Thymus (tissue), 11 donors: ENCODE measurements around the gene SEMA6D. TPM values are rescaled to one million over a fixed set of nuclear protein-coding genes. Genes with fewer than 3 reads are reported as not detected.

Source experiments
- DNase-seq, 9 donors: peaks; one replicate each; pipeline ENCODE4 v3.0.0-alpha.2; 2013; ENCODE audit warnings: low spot score in 9 of 9, low read depth in 6 of 9, missing footprints in 1 of 9
- H3K27ac ChIP-seq, 2 donors: one replicate each; pipeline ENCODE4 v1.5.1; 2013; ENCODE audit warnings: control low read depth in 1 of 2, low read depth in 1 of 2, low read length in 1 of 2, mild to moderate bottlenecking in 1 of 2, moderate library complexity in 1 of 2
- H3K27me3 ChIP-seq, 2 donors: one replicate each; pipeline ENCODE4 v1.5.1; 2013; ENCODE audit warnings: low read length in 1 of 2; ENCODE audit not compliant: control insufficient read depth in 2 of 2, insufficient read depth in 1 of 2
- H3K36me3 ChIP-seq, 2 donors: one replicate each; pipeline ENCODE4 v1.5.1; 2013; ENCODE audit warnings: low read length in 1 of 2, mild to moderate bottlenecking in 1 of 2, moderate library complexity in 1 of 2; ENCODE audit not compliant: control insufficient read depth in 2 of 2, insufficient read depth in 2 of 2
- H3K4me1 ChIP-seq, 2 donors: one replicate each; pipeline ENCODE4 v1.5.1; 2013; ENCODE audit warnings: low read length in 2 of 2; ENCODE audit not compliant: control insufficient read depth in 2 of 2, insufficient read depth in 2 of 2
- H3K4me3 ChIP-seq, 2 donors: one replicate each; pipeline ENCODE4 v1.5.1; 2013; ENCODE audit warnings: low read length in 2 of 2, control low read depth in 1 of 2, mild to moderate bottlenecking in 1 of 2
- H3K9me3 ChIP-seq, 2 donors: one replicate each; pipeline ENCODE4 v1.5.1; 2013; ENCODE audit warnings: low read length in 1 of 2, mild to moderate bottlenecking in 1 of 2; ENCODE audit not compliant: control insufficient read depth in 2 of 2, insufficient read depth in 1 of 2
- WGBS: extraction: QIAGEN DNeasy Blood & Tissue Kit; methylation state at CpG from one replicate; pipeline ENCODE4 v1.1.7; 2013; 5-methylcytosine and 5-hydroxymethylcytosine counted together
- polyA plus RNA-seq: library from polyadenylated mRNA; stranded (reverse); fragments of 200-250 nt; gene quantifications from one replicate; pipeline ENCODE4 v1.2.3, GENCODE V29; 2013
- total RNA-seq: library from RNA; stranded (reverse); fragments of 120-200 nt; gene quantifications from one replicate; pipeline ENCODE4 v1.2.4, GENCODE V29; 2013
- donor health status: healthy.

The SEMA6D gene
- total and polyA plus RNA-seq, 2 donors = 3.9 to 7.6 TPM

- no peaks in the 10 kb centered on the region for H3K36me3 ChIP-seq
- DNase-seq = no peak
- H3K4me3 ChIP-seq = no peak overlapping the region
- no peaks in the 10 kb centered on the region for H3K9me3 ChIP-seq
- H3K4me1 ChIP-seq = no peaks in the 10 kb centered on the region
- H3K27me3 ChIP-seq = no peaks in the 10 kb centered on the region
- no peak overlapping the region for H3K27ac ChIP-seq
- WGBS = 73% methylated on average over 3 of the region's 3 CpGs
These were observed 40.0 kb downstream of the SEMA6D start for GRCh38 chr15:47757331-47757730.

GRCh38 chr15:47762621-47763020 lies 45.3 kb downstream of the SEMA6D start:
- Histone ChIP-seq H3K27ac (no peak overlapping the region), H3K9me3 (no peaks in the 10 kb centered on the region), H3K4me3 (no peak overlapping the region), H3K4me1 (no peaks in the 10 kb centered on the region), H3K27me3 (no peaks in the 10 kb centered on the region), H3K36me3 (no peaks in the 10 kb centered on the region)
- DNase-seq = no peak
- 96% methylated on average over 3 of the region's 3 CpGs for WGBS

GRCh38 chr15:47764666-47765065 lies 47.4 kb downstream of the SEMA6D start:
- no peak overlapping the region for H3K27ac ChIP-seq
- H3K4me1 ChIP-seq = no peaks in the 10 kb centered on the region
- DNase-seq = no peak
- H3K36me3 ChIP-seq = no peaks in the 10 kb centered on the region
- no peak overlapping the region for H3K4me3 ChIP-seq
- H3K9me3 ChIP-seq = no peaks in the 10 kb centered on the region
- H3K27me3 ChIP-seq = no peaks in the 10 kb centered on the region
- whole genome bisulfite sequencing = 97% methylated on average over 13 of the region's 13 CpGs

GRCh38 chr15:47766406-47766805 lies 49.1 kb downstream of the SEMA6D start:
- Histone ChIP-seq H3K36me3 (no peaks in the 10 kb centered on the region), H3K4me3 (no peak overlapping the region), H3K9me3 (no peaks in the 10 kb centered on the region), H3K4me1 (no peaks in the 10 kb centered on the region), H3K27me3 (no peaks in the 10 kb centered on the region), H3K27ac (no peak overlapping the region)
- 93% methylated on average over 5 of the region's 5 CpGs for WGBS
- DNase-seq = no peak

- 98% methylated on average over 5 of the region's 5 CpGs for WGBS
- H3K9me3 ChIP-seq = no peaks in the 10 kb centered on the region
- H3K36me3 ChIP-seq = no peaks in the 10 kb centered on the region
- H3K27me3 ChIP-seq = no peaks in the 10 kb centered on the region
- no peaks in the 10 kb centered on the region for H3K4me1 ChIP-seq
- no peak overlapping the region for H3K4me3 ChIP-seq
- H3K27ac ChIP-seq = no peak overlapping the region
- DNase-seq = no peak
These were observed 49.7 kb downstream of the SEMA6D start for GRCh38 chr15:47767035-47767434.

GRCh38 chr15:47768735-47769134 lies 51.4 kb downstream of the SEMA6D start:
- Histone ChIP-seq H3K4me1 (no peaks in the 10 kb centered on the region), H3K9me3 (no peaks in the 10 kb centered on the region), H3K27ac (no peak overlapping the region), H3K4me3 (no peak overlapping the region), H3K27me3 (no peaks in the 10 kb centered on the region), H3K36me3 (no peaks in the 10 kb centered on the region)
- WGBS = 91% methylated on average over 5 of the region's 5 CpGs
- no peak for DNase-seq

GRCh38 chr15:47769166-47769565 lies 51.9 kb downstream of the SEMA6D start:
- no peaks in the 10 kb centered on the region for H3K9me3 ChIP-seq
- no peak overlapping the region for H3K27ac ChIP-seq
- 93% methylated on average over 5 of the region's 5 CpGs for WGBS
- no peak overlapping the region for H3K4me3 ChIP-seq
- DNase-seq = no peak
- no peaks in the 10 kb centered on the region for H3K27me3 ChIP-seq
- H3K36me3 ChIP-seq = no peaks in the 10 kb centered on the region
- H3K4me1 ChIP-seq = no peaks in the 10 kb centered on the region

- whole genome bisulfite sequencing = 95% methylated on average over 6 of the region's 6 CpGs
- Histone ChIP-seq H3K4me3 (no peak overlapping the region), H3K4me1 (no peaks in the 10 kb centered on the region), H3K36me3 (no peaks in the 10 kb centered on the region), H3K27ac (no peak overlapping the region), H3K27me3 (no peaks in the 10 kb centered on the region), H3K9me3 (no peaks in the 10 kb centered on the region)
- DNase-seq = no peak
These were observed 55.8 kb downstream of the SEMA6D start for GRCh38 chr15:47773143-47773542.

GRCh38 chr15:47778263-47778770 lies 61.0 kb downstream of the SEMA6D start:
- no peaks in the 10 kb centered on the region for H3K27me3 ChIP-seq
- H3K4me3 ChIP-seq = no peak overlapping the region
- DNase-seq = no peak
- no peaks in the 10 kb centered on the region for H3K36me3 ChIP-seq
- 35% methylated on average over 1 of the region's 1 CpG for WGBS
- no peaks in the 10 kb centered on the region for H3K9me3 ChIP-seq
- no peaks in the 10 kb centered on the region for H3K4me1 ChIP-seq
- no peak overlapping the region for H3K27ac ChIP-seq

GRCh38 chr15:47780971-47781370 lies 63.7 kb downstream of the SEMA6D start:
- H3K27ac ChIP-seq = no peak overlapping the region
- no peaks in the 10 kb centered on the region for H3K27me3 ChIP-seq
- H3K4me1 ChIP-seq = no peaks in the 10 kb centered on the region
- H3K9me3 ChIP-seq = no peaks in the 10 kb centered on the region
- WGBS = 87% methylated on average over 2 of the region's 2 CpGs
- DNase-seq = no peak
- no peak overlapping the region for H3K4me3 ChIP-seq
- no peaks in the 10 kb centered on the region for H3K36me3 ChIP-seq
